WTC11 (cell line): Measurements from ENCODE around the gene CCDC57. TPM values are rescaled to one million over a fixed set of nuclear protein-coding genes. Genes with fewer than 3 reads are reported as not detected.

Experiments used
- ATAC-seq: fragments of 200-7000 bp; cut with Tn5 transposase; 2 replicates; pipeline ENCODE4 v1.10.0; 2021; ENCODE audit warnings: mild to moderate bottlenecking, moderate library complexity
- CTCF ChIA-PET: fragments of 300-600 bp; sonication (Branson Sonifier 250); formaldehyde crosslinking; loops from one replicate; lab custom pipeline; 2021; ENCODE audit warnings: antibody characterized with exemption; lab: Charles Lee
- POLR2A ChIA-PET: fragments of 350-600 bp; sonication (Branson Sonifier 250); formaldehyde crosslinking; loops from one replicate; lab custom pipeline; 2021; ENCODE audit warnings: antibody characterized with exemption; lab: Charles Lee
- DNase-seq: peaks from one replicate; pipeline ENCODE4 v3.0.0; 2021; ENCODE audit warnings: low spot score
- H3K27ac Mint-ChIP-seq: 2 replicates; pipeline ENCODE4 v1.8.0; 2021; ENCODE audit warnings: mixed read lengths
- H3K27me3 Mint-ChIP-seq: 2 replicates; pipeline ENCODE4 v1.8.0; 2021; ENCODE audit warnings: low read depth, mild to moderate bottlenecking, moderate library complexity, mixed read lengths
- H3K36me3 Mint-ChIP-seq: 2 replicates; pipeline ENCODE4 v1.8.0; 2021; ENCODE audit warnings: mixed read lengths
- H3K4me1 Mint-ChIP-seq: 2 replicates; pipeline ENCODE4 v1.8.0; 2022; ENCODE audit warnings: mixed read lengths
- H3K4me3 Mint-ChIP-seq: 2 replicates; pipeline ENCODE4 v1.8.0; 2021; ENCODE audit warnings: mild to moderate bottlenecking, moderate library complexity, mixed read lengths
- H3K9me3 Mint-ChIP-seq: 2 replicates; pipeline ENCODE4 v1.8.0; 2021; ENCODE audit warnings: mixed read lengths
- AFF4 ChIP-seq: sonication (generic); formaldehyde crosslinking; IDR thresholded peaks from 2 replicates; pipeline ENCODE4 v1.8.1; 2023; ENCODE audit warnings: mild to moderate bottlenecking, missing genetic modification reagents, borderline replicate concordance
- ATF2 ChIP-seq: sonication (generic); formaldehyde crosslinking; IDR thresholded peaks from 2 replicates; pipeline ENCODE4 v1.8.1; 2022; ENCODE audit warnings: low read depth, missing genetic modification reagents, borderline replicate concordance
- CBFB ChIP-seq: sonication (generic); formaldehyde crosslinking; IDR thresholded peaks from 2 replicates; pipeline ENCODE4 v1.8.1; 2022; ENCODE audit warnings: mild to moderate bottlenecking, low read depth, missing genetic modification reagents
- CDX4 ChIP-seq: fragments of 250-450 bp; sonication (Bioruptor Pico); IDR thresholded peaks from 2 replicates; pipeline ENCODE4 v1.9.0; 2021; ENCODE audit warnings: moderate library complexity, mild to moderate bottlenecking, inconsistent platforms, borderline replicate concordance
- CREM ChIP-seq: sonication (generic); formaldehyde crosslinking; IDR thresholded peaks from 2 replicates; pipeline ENCODE4 v1.8.1; 2022; ENCODE audit warnings: mild to moderate bottlenecking, missing genetic modification reagents, moderate library complexity
- FOXP1 ChIP-seq: sonication (generic); formaldehyde crosslinking; IDR thresholded peaks from 2 replicates; pipeline ENCODE4 v1.8.0; 2022; ENCODE audit warnings: missing genetic modification reagents, mild to moderate bottlenecking, moderate library complexity, borderline replicate concordance
- GABPB1 ChIP-seq: sonication (generic); formaldehyde crosslinking; IDR thresholded peaks from 2 replicates; pipeline ENCODE4 v1.8.1; 2023; ENCODE audit warnings: mild to moderate bottlenecking, missing genetic modification reagents
- IRF1 ChIP-seq: sonication (generic); formaldehyde crosslinking; IDR thresholded peaks from 2 replicates; pipeline ENCODE4 v1.8.0; 2023; ENCODE audit warnings: missing genetic modification reagents
- IRF2 ChIP-seq: sonication (generic); formaldehyde crosslinking; IDR thresholded peaks from 2 replicates; pipeline ENCODE4 v1.8.0; 2022; ENCODE audit warnings: low read depth, missing genetic modification reagents, borderline replicate concordance
- JUN ChIP-seq: sonication (generic); formaldehyde crosslinking; IDR thresholded peaks from 2 replicates; pipeline ENCODE4 v1.8.0; 2023; ENCODE audit warnings: mild to moderate bottlenecking, missing genetic modification reagents
- MYBL2 ChIP-seq: sonication (generic); formaldehyde crosslinking; IDR thresholded peaks from 2 replicates; pipeline ENCODE4 v1.8.1; 2023; ENCODE audit warnings: mild to moderate bottlenecking, moderate library complexity, missing genetic modification reagents
- PRRX2 ChIP-seq: fragments of 250-450 bp; sonication (Bioruptor Pico); IDR thresholded peaks from 2 replicates; pipeline ENCODE4 v1.8.0; 2021; ENCODE audit warnings: mild to moderate bottlenecking
- ZBTB21 ChIP-seq: sonication (generic); formaldehyde crosslinking; IDR thresholded peaks from 2 replicates; pipeline ENCODE4 v1.8.1; 2023; ENCODE audit warnings: mild to moderate bottlenecking, missing genetic modification reagents, borderline replicate concordance
- ZBTB43 ChIP-seq: sonication (generic); formaldehyde crosslinking; IDR thresholded peaks from 2 replicates; pipeline ENCODE4 v1.8.1; 2023; ENCODE audit warnings: mild to moderate bottlenecking, missing genetic modification reagents
- ZNF396 ChIP-seq: fragments of 250-450 bp; sonication (Bioruptor Pico); IDR thresholded peaks from 2 replicates; pipeline ENCODE4 v1.8.0; 2021; ENCODE audit warnings: mild to moderate bottlenecking, moderate library complexity, borderline replicate concordance
- ZNF423 ChIP-seq: fragments of 250-450 bp; sonication (Bioruptor Pico); IDR thresholded peaks from 2 replicates; pipeline ENCODE4 v2.1.2; 2022; ENCODE audit warnings: mild to moderate bottlenecking, moderate library complexity
- total RNA-seq: library from RNA; stranded (reverse); gene quantifications from 3 replicates; pipeline ENCODE4 v1.2.3, GENCODE V29; 2021

The CCDC57 gene
- total RNA-seq, 1 experiment from 2014 or later, result 20.0 TPM

GRCh38 chr17:82236142-82236971 lies 23.7 kb upstream of the CCDC57 start (continued):
- TF ChIP-seq ZNF423 (CRISPR knock-in tag) (peak; percentile 78), CBFB (CRISPR knock-in tag) (no peak), FOXP1 (peak; percentile 54; the same call in 1 of the 2 replicates), GABPB1 (CRISPR knock-in tag) (peak; percentile 87)

GRCh38 chr17:82235775-82236141 lies 23.1 kb upstream of the CCDC57 start:
- no peak for DNase-seq
- no peak for TF ChIP-seq MYBL2 (CRISPR knock-in tag)
- TF ChIP-seq JUN (CRISPR knock-in tag), result no peak
- H3K9me3 Mint-ChIP-seq, result no peaks in the 10 kb centered on the region
- ChIA-PET CTCF (interaction anchor here (0.8 to 2.7 kb wide), 38 partner anchors 10 to 319 kb away, joined by 3 to 15 read pairs (median 4); partner anchors contain the start of genes CD7, CENPX, LRRC45 and SECTM1), POLR2A (interaction anchor here (0.6 to 1.1 kb wide), 2 partner anchors 20 to 108 kb away, joined by 3 read pairs; no protein-coding TSS in a partner anchor)
- no peak for ATAC-seq
- peaks cover 7% of the 10 kb centered on the region for H3K4me1 Mint-ChIP-seq
- H3K36me3 Mint-ChIP-seq, result peaks cover 2% of the 10 kb centered on the region; the same call in 1 of the 2 replicates
- H3K27me3 Mint-ChIP-seq, result no peaks in the 10 kb centered on the region; the same call in 1 of the 2 replicates
- no peak overlapping the region for H3K4me3 Mint-ChIP-seq
- peak overlapping the region; percentile 60 for H3K27ac Mint-ChIP-seq

GRCh38 chr17:82235056-82235774 lies 22.6 kb upstream of the CCDC57 start:
- CTCF ChIA-PET, result interaction anchor here (0.6 to 2.7 kb wide), 14 partner anchors 19 to 180 kb away, joined by 3 to 15 read pairs (median 5); partner anchors contain the start of genes CD7 and SECTM1
- H3K27me3 Mint-ChIP-seq, result peaks cover 3% of the 10 kb centered on the region
- no peak for ATAC-seq
- no peak for TF ChIP-seq PRRX2
- no peak for TF ChIP-seq CDX4 (CRISPR knock-in tag)
- TF ChIP-seq CREM (CRISPR knock-in tag), result no peak
- no peak for TF ChIP-seq ATF2 (CRISPR knock-in tag)
- no peak for TF ChIP-seq ZBTB43 (CRISPR knock-in tag)
- TF ChIP-seq IRF1 (CRISPR knock-in tag), result no peak
- no peak for TF ChIP-seq AFF4 (CRISPR knock-in tag)
- TF ChIP-seq IRF2, result no peak
- no peak for TF ChIP-seq ZNF396 (CRISPR knock-in tag)
- no peak for TF ChIP-seq ZBTB21 (CRISPR knock-in tag)
- TF ChIP-seq, all 79 proteins: peak for 0
- Mint-ChIP-seq H3K4me1 (peaks cover 7% of the 10 kb centered on the region), H3K4me3 (no peak overlapping the region), H3K27ac (no peak overlapping the region), H3K9me3 (no peaks in the 10 kb centered on the region), H3K36me3 (peaks cover 2% of the 10 kb centered on the region; the same call in 1 of the 2 replicates)
- POLR2A ChIA-PET, result interaction anchor here (1.1 kb wide), 1 partner anchor 20 kb away, joined by 3 read pairs; no protein-coding TSS in a partner anchor
- DNase-seq, result no peak
